Activated naive CD4-positive, alpha-beta T cell treated with anti-CD3 and anti-CD28 coated beads, Interleukin-2, amount 50 U/mL, for 24 hours (primary cell): Measurements from ENCODE around the gene FRAS1.

ENCODE experiments used
- H3K27ac Mint-ChIP-seq: one replicate; pipeline ENCODE4 v1.8.0; 2021; ENCODE audit warnings: mild to moderate bottlenecking, mixed read lengths
- H3K27me3 Mint-ChIP-seq: one replicate; pipeline ENCODE4 v1.8.0; 2021; ENCODE audit warnings: mixed read lengths
- H3K36me3 Mint-ChIP-seq: one replicate; pipeline ENCODE4 v1.8.0; 2021; ENCODE audit warnings: mixed read lengths
- H3K4me1 Mint-ChIP-seq: one replicate; pipeline ENCODE4 v1.8.0; 2021; ENCODE audit warnings: mixed read lengths
- H3K4me3 Mint-ChIP-seq: one replicate; pipeline ENCODE4 v1.8.0; 2021; ENCODE audit warnings: mild to moderate bottlenecking, mixed read lengths
- H3K9me3 Mint-ChIP-seq: one replicate; pipeline ENCODE4 v1.8.0; 2021; ENCODE audit warnings: mixed read lengths

The FRAS1 gene

GRCh38 chr4:78345237-78345636 is 288.1 kb downstream of the FRAS1 start:
- Mint-ChIP-seq H3K9me3 (no peaks in the 10 kb centered on the region), H3K27me3 (peaks cover 13% of the 10 kb centered on the region), H3K4me1 (no peaks in the 10 kb centered on the region), H3K36me3 (no peaks in the 10 kb centered on the region), H3K4me3 (no peak overlapping the region), H3K27ac (no peak overlapping the region)

DNA sequence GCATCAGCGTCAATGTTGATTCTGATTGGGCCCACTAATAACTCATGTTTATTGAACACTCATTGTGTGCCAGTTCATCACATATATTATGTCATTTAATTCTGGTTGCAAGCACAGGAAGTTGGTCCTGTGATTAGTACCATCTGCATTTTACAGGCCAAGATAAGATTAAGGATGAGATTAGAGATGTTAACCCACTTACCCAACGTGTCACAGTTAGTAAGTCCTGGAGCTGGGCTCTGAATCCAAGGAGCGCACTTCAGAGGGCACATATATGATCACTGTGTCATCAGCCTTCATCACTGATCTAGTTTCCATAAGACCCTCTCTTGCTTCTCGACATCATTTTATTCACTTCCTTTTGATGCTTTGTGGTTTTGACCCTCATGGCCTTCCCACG is 289.1 kb downstream of the FRAS1 start:
- peaks cover 9% of the 10 kb centered on the region for H3K27me3 Mint-ChIP-seq
- no peaks in the 10 kb centered on the region for H3K9me3 Mint-ChIP-seq
- H3K27ac Mint-ChIP-seq = no peak overlapping the region
- no peaks in the 10 kb centered on the region for H3K36me3 Mint-ChIP-seq
- H3K4me1 Mint-ChIP-seq = no peaks in the 10 kb centered on the region
- H3K4me3 Mint-ChIP-seq = no peak overlapping the region

- Mint-ChIP-seq H3K9me3 (no peaks in the 10 kb centered on the region), H3K27ac (no peak overlapping the region), H3K4me3 (no peak overlapping the region), H3K36me3 (no peaks in the 10 kb centered on the region), H3K4me1 (no peaks in the 10 kb centered on the region), H3K27me3 (peaks cover 4% of the 10 kb centered on the region)
These were observed 290.4 kb downstream of the FRAS1 start for GRCh38 chr4:78347527-78347926.

DNA sequence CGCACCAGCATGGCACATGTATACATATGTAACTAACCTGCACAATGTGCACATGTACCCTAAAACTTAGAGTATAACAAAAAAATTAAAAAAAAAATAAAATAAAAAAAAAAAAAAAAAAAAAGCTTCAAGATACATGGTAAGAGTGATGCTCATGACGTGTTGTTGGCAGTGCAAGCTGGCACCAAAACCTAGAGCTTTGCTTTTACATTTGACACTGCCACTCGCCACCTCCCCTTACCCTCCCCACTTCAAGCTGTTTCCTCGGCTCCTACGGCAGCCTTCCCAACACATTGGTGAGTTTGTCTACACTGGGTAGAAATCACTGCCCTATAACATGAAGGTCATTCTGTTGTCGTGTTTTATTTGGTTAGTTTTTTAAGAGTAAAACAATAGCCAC is 296.8 kb downstream of the FRAS1 start:
- H3K9me3 Mint-ChIP-seq = no peaks in the 10 kb centered on the region
- H3K4me3 Mint-ChIP-seq = no peak overlapping the region
- H3K4me1 Mint-ChIP-seq = no peaks in the 10 kb centered on the region
- no peak overlapping the region for H3K27ac Mint-ChIP-seq
- no peaks in the 10 kb centered on the region for H3K36me3 Mint-ChIP-seq
- H3K27me3 Mint-ChIP-seq = peaks cover 5% of the 10 kb centered on the region

DNA sequence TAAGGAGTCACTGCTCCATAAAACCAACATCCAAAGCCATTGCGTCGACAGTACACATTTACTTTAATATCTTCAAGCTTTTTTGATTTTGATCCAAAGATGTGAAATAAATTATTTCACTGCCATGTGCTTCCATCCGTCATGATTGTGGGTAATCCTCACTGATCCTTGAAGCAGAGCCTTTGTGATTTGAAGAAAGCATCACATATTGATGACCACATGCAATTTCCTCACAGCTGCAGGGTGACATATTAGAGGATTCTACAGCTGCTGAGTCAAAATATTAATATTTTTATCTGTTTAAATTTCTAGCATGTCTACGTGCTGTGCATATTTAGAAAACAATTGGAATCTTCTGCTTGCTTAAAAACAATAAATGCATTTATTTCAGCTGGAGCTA is 297.7 kb downstream of the FRAS1 start:
- Mint-ChIP-seq H3K4me3 (no peak overlapping the region), H3K4me1 (no peaks in the 10 kb centered on the region), H3K27me3 (peaks cover 10% of the 10 kb centered on the region), H3K9me3 (no peaks in the 10 kb centered on the region), H3K27ac (no peak overlapping the region), H3K36me3 (no peaks in the 10 kb centered on the region)

- Mint-ChIP-seq H3K4me3 (no peak overlapping the region), H3K27ac (no peak overlapping the region), H3K4me1 (no peaks in the 10 kb centered on the region), H3K9me3 (no peaks in the 10 kb centered on the region), H3K27me3 (peaks cover 13% of the 10 kb centered on the region), H3K36me3 (no peaks in the 10 kb centered on the region)
These were observed 298.2 kb downstream of the FRAS1 start for GRCh38 chr4:78355306-78355705.

DNA sequence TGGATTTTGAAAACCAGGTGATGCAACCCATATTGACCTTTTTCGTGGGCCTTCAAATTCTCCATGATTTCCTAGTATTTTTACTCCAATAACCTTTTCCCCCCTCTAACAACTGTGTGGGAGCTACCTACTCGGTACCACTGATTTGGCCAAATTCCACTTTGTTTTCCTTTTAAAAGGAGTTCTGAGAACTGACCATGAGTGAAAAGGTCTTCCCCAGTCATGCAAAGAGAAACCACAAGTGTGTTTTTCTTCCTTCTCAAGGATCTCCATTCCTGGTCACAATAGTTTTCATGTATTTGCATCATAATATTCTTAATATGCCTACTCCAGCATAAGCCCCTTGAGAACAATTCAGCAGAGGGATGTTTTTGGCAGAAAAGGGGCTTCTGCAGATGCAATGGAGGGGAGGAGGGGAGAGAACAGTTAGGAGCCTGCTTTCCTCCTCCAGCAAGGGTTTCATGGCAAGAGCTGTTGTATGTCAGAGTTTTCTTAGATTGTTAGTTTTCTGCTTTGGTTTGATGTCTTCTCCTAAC is 299.2 kb downstream of the FRAS1 start:
- H3K27me3 Mint-ChIP-seq = peaks cover 15% of the 10 kb centered on the region
- no peaks in the 10 kb centered on the region for H3K4me1 Mint-ChIP-seq
- H3K9me3 Mint-ChIP-seq = no peaks in the 10 kb centered on the region
- H3K36me3 Mint-ChIP-seq = no peaks in the 10 kb centered on the region
- H3K4me3 Mint-ChIP-seq = no peak overlapping the region
- no peak overlapping the region for H3K27ac Mint-ChIP-seq

DNA sequence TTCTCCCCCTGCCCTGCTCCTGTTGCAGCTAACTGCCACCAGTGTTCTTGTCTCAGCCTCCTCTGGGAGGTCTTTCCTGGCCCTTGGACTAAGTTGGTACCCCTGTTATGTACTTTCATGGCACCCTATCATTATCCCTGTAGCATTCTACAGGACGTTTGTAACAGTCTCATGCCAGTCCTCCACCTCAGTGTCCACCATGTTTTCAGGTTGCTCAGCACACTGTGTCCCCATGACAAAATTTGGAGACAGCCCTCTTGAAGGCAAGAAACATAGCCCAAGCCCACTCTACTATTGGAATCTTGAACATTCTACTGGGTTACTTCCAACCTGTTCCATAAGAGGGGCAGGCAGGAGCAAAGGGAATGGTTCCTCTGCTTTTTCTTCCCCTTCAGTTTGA is 300.0 kb downstream of the FRAS1 start:
- peaks cover 15% of the 10 kb centered on the region for H3K27me3 Mint-ChIP-seq
- no peak overlapping the region for H3K4me3 Mint-ChIP-seq
- H3K36me3 Mint-ChIP-seq = no peaks in the 10 kb centered on the region
- H3K9me3 Mint-ChIP-seq = no peaks in the 10 kb centered on the region
- H3K27ac Mint-ChIP-seq = no peak overlapping the region
- H3K4me1 Mint-ChIP-seq = no peaks in the 10 kb centered on the region

DNA sequence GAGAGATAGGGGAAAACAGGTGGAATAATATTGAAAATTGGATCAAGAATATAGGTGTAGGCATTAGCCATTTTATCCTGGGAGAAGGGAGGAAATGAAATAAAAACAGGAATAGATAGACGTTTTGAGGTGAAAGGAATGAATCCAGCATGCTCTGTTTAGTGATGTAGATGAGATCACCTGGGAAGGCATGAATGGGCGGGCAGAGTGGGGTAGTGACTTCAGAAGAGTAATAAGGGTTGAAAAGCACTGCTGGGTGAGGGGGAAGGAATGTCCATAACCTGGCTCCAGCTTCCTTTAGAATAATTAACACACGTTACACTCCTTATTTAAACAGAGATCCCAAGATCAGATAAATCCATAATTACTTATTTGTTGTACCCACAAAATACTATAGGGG is 303.3 kb downstream of the FRAS1 start:
- no peak overlapping the region for H3K4me3 Mint-ChIP-seq
- H3K27ac Mint-ChIP-seq = no peak overlapping the region
- H3K9me3 Mint-ChIP-seq = no peaks in the 10 kb centered on the region
- H3K27me3 Mint-ChIP-seq = peaks cover 10% of the 10 kb centered on the region
- H3K36me3 Mint-ChIP-seq = no peaks in the 10 kb centered on the region
- H3K4me1 Mint-ChIP-seq = no peaks in the 10 kb centered on the region

GRCh38 chr4:78361621-78362120 is 304.5 kb downstream of the FRAS1 start:
- Mint-ChIP-seq H3K4me1 (no peaks in the 10 kb centered on the region), H3K27ac (no peak overlapping the region), H3K36me3 (no peaks in the 10 kb centered on the region), H3K4me3 (no peak overlapping the region), H3K27me3 (peaks cover 10% of the 10 kb centered on the region), H3K9me3 (no peaks in the 10 kb centered on the region)

DNA sequence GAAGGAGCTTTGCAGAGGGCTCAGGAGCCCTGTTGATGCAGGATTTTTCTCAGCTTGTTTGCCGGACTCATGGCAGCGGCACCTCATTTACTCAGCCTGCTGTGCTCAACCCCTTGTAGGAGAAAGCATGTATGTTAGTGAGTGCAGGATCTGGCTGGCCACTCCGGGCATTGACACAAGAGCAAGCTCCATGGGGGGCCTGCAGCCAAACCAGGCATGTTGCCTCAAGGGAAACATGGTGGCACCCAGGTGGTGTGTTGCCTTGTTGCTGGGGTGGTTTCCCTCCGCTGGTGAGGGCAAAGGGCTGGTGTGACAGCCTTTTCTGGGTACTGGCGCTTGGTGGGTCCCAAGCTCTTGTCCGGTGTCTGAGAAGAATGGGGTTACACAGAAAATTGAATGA is 305.2 kb downstream of the FRAS1 start:
- Mint-ChIP-seq H3K27ac (no peak overlapping the region), H3K9me3 (no peaks in the 10 kb centered on the region), H3K4me3 (no peak overlapping the region), H3K27me3 (peaks cover 10% of the 10 kb centered on the region), H3K4me1 (no peaks in the 10 kb centered on the region), H3K36me3 (no peaks in the 10 kb centered on the region)

- no peaks in the 10 kb centered on the region for H3K4me1 Mint-ChIP-seq
- H3K4me3 Mint-ChIP-seq = no peak overlapping the region
- no peaks in the 10 kb centered on the region for H3K9me3 Mint-ChIP-seq
- H3K27ac Mint-ChIP-seq = no peak overlapping the region
- H3K36me3 Mint-ChIP-seq = no peaks in the 10 kb centered on the region
- peaks cover 10% of the 10 kb centered on the region for H3K27me3 Mint-ChIP-seq
These were observed 306.0 kb downstream of the FRAS1 start for GRCh38 chr4:78363031-78363570.

DNA sequence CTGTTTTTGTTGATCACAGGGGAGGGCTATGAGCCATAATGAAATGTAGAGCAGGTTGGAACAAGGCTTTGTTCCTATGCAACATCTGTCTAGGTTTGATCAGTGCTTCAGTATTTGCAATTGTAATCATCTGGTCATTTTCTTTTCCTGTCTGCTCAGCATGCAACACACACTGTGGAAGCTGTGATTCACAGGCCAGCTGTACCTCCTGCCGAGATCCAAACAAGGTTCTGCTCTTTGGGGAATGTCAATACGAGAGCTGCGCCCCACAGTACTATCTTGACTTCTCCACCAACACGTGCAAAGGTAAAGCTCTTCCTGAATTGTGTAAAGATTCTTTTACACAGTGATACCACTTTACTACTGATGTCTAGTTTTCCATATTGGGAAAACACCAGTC is 312.6 kb downstream of the FRAS1 start:
- Mint-ChIP-seq H3K9me3 (no peaks in the 10 kb centered on the region), H3K36me3 (no peaks in the 10 kb centered on the region), H3K27me3 (peaks cover 4% of the 10 kb centered on the region), H3K4me3 (no peak overlapping the region), H3K27ac (no peak overlapping the region), H3K4me1 (no peaks in the 10 kb centered on the region)

DNA sequence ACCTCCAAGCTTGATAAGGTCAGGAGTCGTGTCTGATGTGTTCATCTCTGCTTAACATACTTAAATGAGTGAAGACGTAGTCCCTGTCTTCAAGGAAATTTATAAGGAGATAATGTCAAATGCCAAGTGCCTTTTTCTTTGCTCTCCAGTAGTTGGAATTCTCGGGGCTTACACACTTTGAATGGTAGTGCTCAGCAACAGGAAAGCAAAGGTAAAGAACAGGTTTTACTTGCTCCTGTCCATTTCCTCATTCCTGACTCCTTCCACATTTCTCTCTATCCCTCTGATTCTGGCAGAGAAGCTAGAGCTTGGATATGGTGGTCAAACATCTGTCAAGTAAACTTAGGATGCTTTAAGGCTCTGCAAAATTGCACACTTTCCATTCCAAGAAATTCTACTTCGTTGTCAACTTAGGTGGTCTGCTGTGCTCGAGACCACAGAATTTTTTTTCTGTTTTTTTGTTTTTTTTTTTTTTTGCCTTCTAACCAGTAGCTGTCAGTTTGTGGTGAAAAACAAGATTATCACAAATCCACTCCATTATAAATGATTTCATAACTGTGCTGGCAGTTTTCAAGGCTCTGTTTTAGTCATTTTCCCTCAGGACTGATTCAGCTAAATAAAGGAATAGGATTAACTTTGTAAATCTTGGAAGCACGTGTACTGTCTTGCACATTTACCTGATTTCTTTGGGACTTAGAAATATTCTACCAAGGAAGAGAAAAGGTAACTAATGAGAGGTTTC is 313.7 kb downstream of the FRAS1 start:
- H3K27me3 Mint-ChIP-seq = peaks cover 4% of the 10 kb centered on the region
- no peaks in the 10 kb centered on the region for H3K4me1 Mint-ChIP-seq
- H3K4me3 Mint-ChIP-seq = no peak overlapping the region
- no peaks in the 10 kb centered on the region for H3K36me3 Mint-ChIP-seq
- no peaks in the 10 kb centered on the region for H3K9me3 Mint-ChIP-seq
- no peak overlapping the region for H3K27ac Mint-ChIP-seq

DNA sequence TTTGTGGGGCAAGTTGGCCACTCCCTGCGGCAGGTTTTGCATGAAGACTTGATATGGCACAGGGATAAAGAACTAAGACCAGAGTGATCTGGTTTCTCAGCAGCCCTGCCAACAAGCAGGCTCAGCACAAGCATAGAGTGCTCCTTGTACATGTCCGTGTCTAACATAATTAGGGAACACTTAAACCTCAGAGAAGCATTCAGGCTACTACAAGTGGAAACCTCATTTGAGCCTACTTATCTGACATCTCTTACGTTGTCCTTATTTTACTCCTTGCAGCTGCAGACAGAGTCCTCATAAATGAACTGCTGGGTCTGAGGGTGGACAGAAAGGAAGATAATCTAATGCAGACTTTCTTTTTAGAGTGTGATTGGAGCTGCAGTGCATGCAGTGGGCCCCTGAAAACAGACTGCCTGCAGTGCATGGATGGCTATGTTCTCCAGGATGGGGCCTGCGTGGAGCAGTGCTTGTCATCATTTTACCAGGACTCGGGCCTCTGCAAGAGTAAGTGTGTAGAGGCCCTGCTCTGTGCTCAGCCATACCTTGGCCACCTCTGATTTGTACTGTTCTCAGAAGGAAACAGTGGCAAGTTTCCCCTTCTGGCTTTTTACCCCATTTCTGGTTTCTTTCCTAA is 315.3 kb downstream of the FRAS1 start:
- peaks cover 4% of the 10 kb centered on the region for H3K27me3 Mint-ChIP-seq
- no peaks in the 10 kb centered on the region for H3K4me1 Mint-ChIP-seq
- H3K9me3 Mint-ChIP-seq = no peaks in the 10 kb centered on the region
- H3K36me3 Mint-ChIP-seq = no peaks in the 10 kb centered on the region
- H3K27ac Mint-ChIP-seq = no peak overlapping the region
- no peak overlapping the region for H3K4me3 Mint-ChIP-seq

DNA sequence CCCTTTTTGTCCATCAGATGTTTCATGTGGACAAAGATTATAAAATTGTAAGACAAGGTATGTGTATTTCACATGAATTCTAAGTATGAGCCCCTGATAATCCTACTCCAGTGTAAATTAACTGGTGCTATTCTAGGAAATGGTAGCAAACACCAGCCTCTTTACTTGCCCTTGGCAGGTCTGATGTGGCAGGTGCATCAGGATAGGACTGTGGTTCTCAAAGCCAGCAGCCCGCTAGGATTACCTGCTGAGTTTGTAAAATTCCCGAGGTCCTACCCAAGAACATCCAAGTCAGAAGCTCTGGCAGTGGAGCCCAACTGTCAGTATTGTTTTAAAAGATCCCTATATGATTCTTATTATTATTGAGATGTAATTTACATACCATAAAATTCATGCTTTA is 320.4 kb downstream of the FRAS1 start:
- Mint-ChIP-seq H3K4me1 (no peaks in the 10 kb centered on the region), H3K27ac (no peak overlapping the region), H3K36me3 (no peaks in the 10 kb centered on the region), H3K9me3 (no peaks in the 10 kb centered on the region), H3K27me3 (no peaks in the 10 kb centered on the region), H3K4me3 (no peak overlapping the region)
